GM18511 (cell line): ENCODE data around the gene SHC1.
"Not testable (repeated sequence)": the region's sequence is repeated elsewhere in the genome, so short reads cannot be mapped to it uniquely, and the experiment has no call there.

Experiments used
- ATAC-seq: cut with Tn5 transposase; IDR thresholded peaks from one replicate; pipeline ENCODE4 v1.9.1; 2021; ENCODE audit warnings: mild to moderate bottlenecking, moderate library complexity; ENCODE audit not compliant: unreplicated experiment

SHC1 gene

DNA sequence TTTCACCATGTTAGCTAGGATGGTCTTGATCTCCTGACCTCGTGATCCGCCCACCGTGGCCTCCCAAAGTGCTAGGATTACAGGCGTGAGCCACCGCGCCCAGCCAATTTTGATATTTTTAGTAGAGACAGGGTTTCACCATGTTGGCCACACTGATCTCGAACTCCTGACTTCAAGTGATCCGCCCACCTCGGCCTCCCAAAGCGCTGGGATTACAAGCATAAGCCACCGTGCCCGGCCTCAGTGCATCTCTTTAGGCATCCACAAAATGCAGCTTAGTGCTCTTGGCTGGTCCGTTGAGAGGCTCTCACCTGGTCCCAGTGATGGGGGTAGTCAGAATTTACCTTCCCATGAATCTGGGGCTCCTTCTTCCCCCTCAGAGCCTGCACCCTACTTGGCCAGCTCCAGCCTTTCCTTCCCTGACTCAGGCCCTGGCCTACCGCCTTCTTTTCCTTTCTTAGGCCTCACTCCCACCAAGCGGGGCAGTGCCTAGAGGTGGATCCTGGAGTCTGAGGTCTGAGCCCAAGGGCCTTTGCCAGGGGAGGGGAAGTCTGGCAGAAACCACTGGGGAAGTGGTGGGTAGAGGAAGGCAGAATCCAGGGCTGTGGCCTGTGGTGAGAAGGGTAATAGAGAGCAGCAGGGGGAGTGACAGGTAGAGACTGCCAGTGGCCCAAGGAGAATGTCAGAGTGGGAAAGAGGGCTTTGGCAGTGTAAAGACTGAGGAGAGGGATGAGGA is 26.6 kb upstream of the SHC1 start:
- ATAC-seq, result no peak

- ATAC-seq, result not testable (repeated sequence)
Measured at GRCh38 chr1:154995301-154995983, 24.9 kb upstream of the SHC1 start.

- no peak for ATAC-seq
Measured at GRCh38 chr1:154994591-154994990, 24.0 kb upstream of the SHC1 start.

- ATAC-seq, result no peak
Measured at GRCh38 chr1:154994269-154994587, 23.7 kb upstream of the SHC1 start.

DNA sequence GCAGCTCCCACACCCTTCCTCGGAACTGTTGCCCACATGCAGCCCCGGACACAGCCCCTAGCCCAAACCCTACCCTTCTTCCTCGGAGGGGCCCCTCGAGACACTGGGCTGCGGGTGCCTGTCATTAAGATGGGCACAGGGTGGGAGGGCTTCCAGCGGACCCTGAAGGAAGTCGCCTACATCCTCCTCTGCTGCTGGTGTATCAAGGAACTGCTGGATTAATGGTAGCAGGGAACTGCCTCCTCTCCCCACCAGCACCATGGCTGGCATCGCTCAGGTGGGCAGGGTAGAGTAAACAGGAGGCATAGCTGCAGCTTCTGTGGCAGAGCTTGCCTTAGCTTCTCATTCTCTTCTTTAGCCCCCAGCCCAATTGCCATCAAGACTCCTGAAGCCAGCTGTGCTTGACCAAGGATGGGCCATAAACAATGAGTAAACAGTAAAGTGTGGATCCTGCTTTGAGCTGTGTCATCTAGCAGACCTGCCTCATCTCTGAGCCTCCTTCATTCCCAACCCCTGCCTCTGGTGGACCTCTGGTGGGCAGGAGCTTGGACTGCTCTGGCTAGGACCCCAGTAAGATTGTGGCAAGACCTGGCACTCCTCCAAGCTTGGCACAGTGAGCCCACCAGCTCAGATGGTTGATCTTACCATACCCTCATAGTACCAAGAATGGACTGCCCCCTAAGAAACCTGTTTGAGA is 23.2 kb upstream of the SHC1 start, which contains the start of gene LENEP:
TSS of gene LENEP (plus strand) at position 15 of the 697 bp plus-strand sequence. CDS start at position 37, 22 bp downstream.
- no peak for ATAC-seq

DNA sequence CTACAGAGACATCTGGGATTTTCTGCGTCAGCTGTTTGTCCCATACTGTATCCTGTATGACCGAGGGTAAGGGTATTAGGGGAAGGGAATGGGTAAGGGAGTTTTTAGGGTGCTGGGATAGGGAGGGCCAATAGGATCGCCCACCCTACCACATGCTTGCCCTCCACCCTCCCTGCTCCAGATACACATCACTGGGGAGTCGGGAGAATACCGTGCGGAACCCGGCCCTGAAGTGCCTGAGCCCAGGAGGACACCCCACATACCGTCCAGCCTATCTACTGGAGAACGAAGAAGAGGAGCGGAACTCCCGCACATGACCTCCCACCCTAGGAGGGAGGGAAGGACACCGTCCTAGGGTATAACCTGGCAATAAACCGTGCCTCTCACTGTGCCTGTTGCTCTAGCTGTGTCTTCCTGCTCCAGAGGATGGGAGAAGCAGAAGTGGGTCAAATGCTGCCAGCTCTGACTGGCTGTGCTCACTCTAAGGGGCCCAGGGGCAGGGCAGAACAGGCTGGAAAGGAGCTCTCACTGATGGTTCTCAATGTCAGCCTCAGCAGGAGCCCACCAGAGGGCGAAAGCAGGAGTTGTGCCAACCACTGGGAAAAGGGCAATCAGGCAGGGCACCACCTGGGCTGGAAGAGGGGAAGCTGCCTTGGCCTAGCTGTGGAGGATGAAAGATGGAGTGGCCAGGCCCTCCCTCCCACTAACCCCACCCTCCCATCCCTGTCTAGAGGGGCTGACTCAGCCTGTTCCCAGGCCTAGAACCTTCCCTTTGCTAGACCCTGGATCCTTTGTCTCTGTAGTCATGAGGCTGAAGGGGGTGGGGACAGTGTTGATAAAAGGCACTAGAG is 22.4 kb upstream of the SHC1 start:
- no peak for ATAC-seq

DNA sequence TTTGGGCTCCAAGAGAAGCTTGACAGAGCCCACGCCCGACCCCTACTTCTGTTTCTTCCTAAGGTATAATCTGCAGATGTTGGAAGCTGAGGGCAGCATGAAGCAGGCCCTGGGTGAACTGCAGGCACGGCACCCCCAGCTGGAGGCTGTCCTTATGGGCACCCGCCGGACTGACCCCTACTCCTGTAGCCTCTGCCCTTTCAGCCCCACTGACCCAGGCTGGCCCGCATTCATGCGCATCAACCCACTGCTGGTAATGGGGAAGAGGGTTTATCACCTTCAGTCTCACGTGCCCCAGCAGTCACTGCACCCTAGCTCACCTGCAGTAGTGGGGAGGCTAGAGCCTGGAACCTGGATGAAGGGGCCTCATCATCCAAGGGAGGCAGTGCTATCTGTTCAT is 19.7 kb upstream of the SHC1 start:
- no peak for ATAC-seq

- ATAC-seq, result no peak
Measured at GRCh38 chr1:154989195-154989860, 18.8 kb upstream of the SHC1 start.

- no peak for ATAC-seq
Measured at GRCh38 chr1:154988058-154988954, 17.8 kb upstream of the SHC1 start.

GRCh38 chr1:154987326-154987725 is 16.8 kb upstream of the SHC1 start:
- no peak for ATAC-seq

GRCh38 chr1:154986736-154987135 is 16.2 kb upstream of the SHC1 start:
- ATAC-seq, result not testable (repeated sequence)

- ATAC-seq, result no peak
Measured at GRCh38 chr1:154983776-154984466, 13.4 kb upstream of the SHC1 start.

GRCh38 chr1:154982897-154983648 is 12.5 kb upstream of the SHC1 start, which contains the start of gene FLAD1:
Gene FLAD1, plus strand, starts transcription at chr1:154983344. Its CDS starts 351 bp downstream, at chr1:154983695.
- peak; percentile 99 for ATAC-seq

- no peak for ATAC-seq
Measured at GRCh38 chr1:154982341-154982740, 11.8 kb upstream of the SHC1 start.

GRCh38 chr1:154978360-154978759 is 7.8 kb upstream of the SHC1 start:
- ATAC-seq, result no peak

GRCh38 chr1:154977762-154978161 is 7.2 kb upstream of the SHC1 start:
- ATAC-seq, result not testable (repeated sequence)

- ATAC-seq, result no peak
Measured at GRCh38 chr1:154975409-154976059, 5.0 kb upstream of the SHC1 start.
